ENCODE data around the gene CRISPLD2.

CRISPLD2 gene

GRCh38 chr16:84886497-84887090 lies 66.8 kb downstream of the CRISPLD2 start:
- no peak for DNase-seq (ENCODE audit: low read depth in 1 of 2, low spot score in 1 of 2)
- no peak overlapping the region for H3K4me3 ChIP-seq (replicated peaks; ENCODE audit: insufficient read depth, low read length)
- peaks cover 16% of the 10 kb centered on the region for H3K27me3 ChIP-seq (ENCODE audit: insufficient read depth, poor library complexity, severe bottlenecking)
- no peak overlapping the region for H3K27ac ChIP-seq (replicated peaks)
- TF ChIP-seq CTCF (IDR thresholded peaks at IDR 0.05; ENCODE audit: insufficient read depth, low read length) (no peak), REST (IDR thresholded peaks at IDR 0.05; ENCODE audit: insufficient replicate concordance, low read depth) (no peak), GABPA (IDR thresholded peaks at IDR 0.05; ENCODE audit: low read depth) (no peak), SPI1 (IDR thresholded peaks at IDR 0.05; ENCODE audit: borderline replicate concordance, low read depth) (no peak), POLR2AphosphoS5 (IDR thresholded peaks at IDR 0.05; ENCODE audit: low read depth) (no peak)

GRCh38 chr16:84887207-84887606 lies 67.4 kb downstream of the CRISPLD2 start:
- no peak for TF ChIP-seq POLR2AphosphoS5 (IDR thresholded peaks at IDR 0.05; ENCODE audit: low read depth)
- TF ChIP-seq CTCF (IDR thresholded peaks at IDR 0.05; ENCODE audit: insufficient read depth, low read length) = no peak
- TF ChIP-seq GABPA (IDR thresholded peaks at IDR 0.05; ENCODE audit: low read depth) = no peak
- no peak for TF ChIP-seq REST (IDR thresholded peaks at IDR 0.05; ENCODE audit: insufficient replicate concordance, low read depth)
- H3K27ac ChIP-seq (replicated peaks) = no peak overlapping the region
- DNase-seq (ENCODE audit: low read depth in 1 of 2, low spot score in 1 of 2) = no peak
- H3K27me3 ChIP-seq (ENCODE audit: insufficient read depth, poor library complexity, severe bottlenecking) = peaks cover 16% of the 10 kb centered on the region
- no peak overlapping the region for H3K4me3 ChIP-seq (replicated peaks; ENCODE audit: insufficient read depth, low read length)

GRCh38 chr16:84888450-84888849 lies 68.7 kb downstream of the CRISPLD2 start:
- Histone ChIP-seq H3K27ac (replicated peaks) (no peak overlapping the region), H3K27me3 (ENCODE audit: insufficient read depth, poor library complexity, severe bottlenecking) (peaks cover 16% of the 10 kb centered on the region), H3K4me3 (replicated peaks; ENCODE audit: insufficient read depth, low read length) (no peak overlapping the region)
- DNase-seq (ENCODE audit: low read depth in 1 of 2, low spot score in 1 of 2) = no peak
- TF ChIP-seq SPI1 (IDR thresholded peaks at IDR 0.05; ENCODE audit: borderline replicate concordance, low read depth) = no peak
- TF ChIP-seq REST (IDR thresholded peaks at IDR 0.05; ENCODE audit: insufficient replicate concordance, low read depth) = no peak
- TF ChIP-seq CTCF (IDR thresholded peaks at IDR 0.05; ENCODE audit: insufficient read depth, low read length) = no peak
- TF ChIP-seq GABPA (IDR thresholded peaks at IDR 0.05; ENCODE audit: low read depth) = no peak
- no peak for TF ChIP-seq POLR2AphosphoS5 (IDR thresholded peaks at IDR 0.05; ENCODE audit: low read depth)

Data from HL-60 (cell line).